ENCODE data around the gene DCAF6. TPM values are rescaled to one million over a fixed set of nuclear protein-coding genes. Genes with fewer than 3 reads are reported as not detected.

DCAF6 gene
- total and polyA plus RNA-seq, 7 donors = 33.6 to 102 (median 79.6) TPM

GRCh38 chr1:167996266-167996665, 59.8 kb downstream of the DCAF6 start:
- no peaks in the 10 kb centered on the region for H3K27me3 ChIP-seq
- H3K27ac ChIP-seq = no peak overlapping the region
- DNase-seq = no peak
- peaks cover 0 to 2% (median 0%) of the 10 kb centered on the region in 4 donors for H3K4me1 ChIP-seq
- intact Hi-C loops (cut with DNase I) = no loop called here
- peaks cover 0 to 42% (median 10%) of the 10 kb centered on the region in 4 donors for H3K36me3 ChIP-seq
- H3K4me3 ChIP-seq = no peak overlapping the region
- no peaks in the 10 kb centered on the region for H3K9me3 ChIP-seq
- no peak for TF ChIP-seq POLR2AphosphoS5 (IDR thresholded peaks at IDR 0.05)
- TF ChIP-seq, protein P1, sequence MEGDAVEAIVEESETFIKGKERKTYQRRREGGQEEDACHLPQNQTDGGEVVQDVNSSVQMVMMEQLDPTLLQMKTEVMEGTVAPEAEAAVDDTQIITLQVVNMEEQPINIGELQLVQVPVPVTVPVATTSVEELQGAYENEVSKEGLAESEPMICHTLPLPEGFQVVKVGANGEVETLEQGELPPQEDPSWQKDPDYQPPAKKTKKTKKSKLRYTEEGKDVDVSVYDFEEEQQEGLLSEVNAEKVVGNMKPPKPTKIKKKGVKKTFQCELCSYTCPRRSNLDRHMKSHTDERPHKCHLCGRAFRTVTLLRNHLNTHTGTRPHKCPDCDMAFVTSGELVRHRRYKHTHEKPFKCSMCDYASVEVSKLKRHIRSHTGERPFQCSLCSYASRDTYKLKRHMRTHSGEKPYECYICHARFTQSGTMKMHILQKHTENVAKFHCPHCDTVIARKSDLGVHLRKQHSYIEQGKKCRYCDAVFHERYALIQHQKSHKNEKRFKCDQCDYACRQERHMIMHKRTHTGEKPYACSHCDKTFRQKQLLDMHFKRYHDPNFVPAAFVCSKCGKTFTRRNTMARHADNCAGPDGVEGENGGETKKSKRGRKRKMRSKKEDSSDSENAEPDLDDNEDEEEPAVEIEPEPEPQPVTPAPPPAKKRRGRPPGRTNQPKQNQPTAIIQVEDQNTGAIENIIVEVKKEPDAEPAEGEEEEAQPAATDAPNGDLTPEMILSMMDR (IDR thresholded peaks at IDR 0.05) = no peak
- TF ChIP-seq POLR2A (IDR thresholded peaks at IDR 0.05) = no peak
- no peak for TF ChIP-seq EP300 (IDR thresholded peaks at IDR 0.05)
- WGBS, 2 donors = 94 to 95% methylated on average over 3 of the region's 3 CpGs

- Histone ChIP-seq H3K36me3 (peaks cover 0 to 34% (median 7%) of the 10 kb centered on the region in 4 donors), H3K27me3 (no peaks in the 10 kb centered on the region), H3K27ac (no peak overlapping the region), H3K4me1 (peaks cover 0 to 2% (median 0%) of the 10 kb centered on the region in 4 donors), H3K4me3 (no peak overlapping the region), H3K9me3 (no peaks in the 10 kb centered on the region)
- TF ChIP-seq POLR2AphosphoS5 (IDR thresholded peaks at IDR 0.05) (no peak), POLR2A (IDR thresholded peaks at IDR 0.05) (no peak), EP300 (IDR thresholded peaks at IDR 0.05) (no peak)
- TF ChIP-seq, protein P1 (IDR thresholded peaks at IDR 0.05) = no peak
- 71 to 91% methylated on average over 3 of the region's 3 CpGs for WGBS, 2 donors
- intact Hi-C loops (cut with DNase I) = no loop called here
- no peak for DNase-seq
These were observed 60.6 kb downstream of the DCAF6 start for GRCh38 chr1:167997037-167997575.

DNA sequence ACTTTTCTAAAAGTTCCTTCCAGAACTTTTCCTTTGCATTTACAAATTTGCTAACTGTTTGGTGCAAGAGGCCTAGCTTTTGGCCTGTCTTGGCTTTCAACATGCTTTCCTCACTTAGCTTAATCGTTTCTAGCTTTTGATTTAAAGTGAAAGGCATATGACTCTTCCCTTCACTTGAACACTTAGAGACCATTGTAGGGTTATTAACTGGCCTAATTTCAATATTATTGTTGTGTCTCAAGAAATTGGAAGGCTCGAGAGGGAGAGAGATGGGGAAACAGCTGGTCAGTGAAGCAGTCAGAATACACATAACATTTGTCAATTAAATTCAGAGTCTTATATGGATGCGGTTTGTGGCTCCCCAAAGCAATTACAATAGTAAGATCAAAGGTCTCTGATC, 63.4 kb downstream of the DCAF6 start:
- no peak for TF ChIP-seq POLR2AphosphoS5 (IDR thresholded peaks at IDR 0.05)
- TF ChIP-seq EP300 (IDR thresholded peaks at IDR 0.05) = no peak
- TF ChIP-seq POLR2A (IDR thresholded peaks at IDR 0.05) = no peak
- TF ChIP-seq, protein P1 (IDR thresholded peaks at IDR 0.05) = no peak
- H3K27me3 ChIP-seq = no peaks in the 10 kb centered on the region
- DNase-seq = no peak
- H3K4me3 ChIP-seq = no peak overlapping the region
- no peak overlapping the region for H3K27ac ChIP-seq
- intact Hi-C loops (cut with DNase I) = loop anchor here (5.0 kb wide), 1 partner anchor 52 kb away; no protein-coding TSS in a partner anchor
- 71 to 77% methylated on average over 3 of the region's 3 CpGs for WGBS, 2 donors
- H3K4me1 ChIP-seq = no peaks in the 10 kb centered on the region
- no peaks in the 10 kb centered on the region for H3K9me3 ChIP-seq
- H3K36me3 ChIP-seq = peaks cover 0 to 32% (median 1%) of the 10 kb centered on the region in 4 donors

DNA sequence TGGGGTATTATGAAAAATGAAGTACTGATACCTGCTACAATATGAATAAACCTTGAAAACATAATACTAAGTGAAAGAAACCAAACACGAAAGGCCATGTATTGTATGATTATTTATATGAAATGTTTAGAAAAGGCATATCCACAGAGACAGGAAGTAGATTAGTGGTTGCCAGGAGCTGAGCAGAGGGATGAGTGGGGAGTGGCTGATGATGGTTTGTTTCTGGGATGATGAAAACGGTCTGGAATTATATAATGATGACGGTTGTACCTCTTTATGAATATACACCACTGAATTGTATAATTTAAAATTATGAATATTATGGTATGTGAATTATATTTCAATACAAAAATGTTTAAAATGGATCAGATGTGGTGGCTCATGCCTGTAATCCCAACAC, 64.2 kb downstream of the DCAF6 start:
- intact Hi-C loops (cut with DNase I) = loop anchor here (5.0 kb wide), 1 partner anchor 52 kb away; no protein-coding TSS in a partner anchor
- Histone ChIP-seq H3K9me3 (no peaks in the 10 kb centered on the region), H3K36me3 (peaks cover 0 to 29% (median 1%) of the 10 kb centered on the region in 4 donors), H3K27me3 (no peaks in the 10 kb centered on the region), H3K27ac (no peak overlapping the region), H3K4me1 (peaks cover 0 to 8% (median 0%) of the 10 kb centered on the region in 4 donors), H3K4me3 (no peak overlapping the region)
- no peak for TF ChIP-seq EP300 (IDR thresholded peaks at IDR 0.05)
- TF ChIP-seq POLR2AphosphoS5 (IDR thresholded peaks at IDR 0.05) = no peak
- TF ChIP-seq, protein P1 (IDR thresholded peaks at IDR 0.05) = no peak
- TF ChIP-seq POLR2A (IDR thresholded peaks at IDR 0.05) = no peak
- WGBS, 2 donors = 86 to 91% methylated on average over 3 of the region's 3 CpGs
- no peak for DNase-seq
